Karpas-422 (cell line): Measurements from ENCODE around the gene CHST11. TPM values are rescaled to one million over a fixed set of nuclear protein-coding genes. Genes with fewer than 3 reads are reported as not detected.

Source experiments
- DNase-seq: peaks from one replicate; pipeline ENCODE4 v3.0.0-alpha.2; 2015
- H2AFZ ChIP-seq: fragments of 200-600 bp; sonication (generic); 2 replicates; pipeline ENCODE4 v1.6.1; 2014; ENCODE audit warnings: antibody characterized with exemption, low read length, mixed read lengths
- H3K27ac ChIP-seq: fragments of 200-600 bp; sonication (generic); 2 replicates; pipeline ENCODE4 v1.5.1; 2014; ENCODE audit warnings: mild to moderate bottlenecking, low read length, moderate library complexity
- H3K27me3 ChIP-seq: fragments of 200-600 bp; sonication (generic); 2 replicates; pipeline ENCODE4 v1.6.1; 2014; ENCODE audit warnings: low read length, mixed read lengths
- H3K36me3 ChIP-seq: fragments of 200-600 bp; sonication (generic); 2 replicates; pipeline ENCODE4 v1.6.1; 2014; ENCODE audit warnings: low read length, mixed read lengths; ENCODE audit not compliant: insufficient read depth
- H3K4me1 ChIP-seq: fragments of 200-600 bp; sonication (generic); 2 replicates; pipeline ENCODE4 v1.6.1; 2014; ENCODE audit warnings: mild to moderate bottlenecking, low read length, mixed read lengths
- H3K4me2 ChIP-seq: fragments of 200-600 bp; sonication (generic); 2 replicates; pipeline ENCODE4 v1.6.1; 2014; ENCODE audit warnings: low read length, low read depth, mild to moderate bottlenecking; ENCODE audit not compliant: poor library complexity, severe bottlenecking
- H3K4me3 ChIP-seq: fragments of 200-600 bp; sonication (generic); 2 replicates; pipeline ENCODE4 v1.5.1; 2014; ENCODE audit warnings: mild to moderate bottlenecking, antibody characterized with exemption, low read length, mixed read lengths
- H3K79me2 ChIP-seq: fragments of 200-600 bp; sonication (generic); 2 replicates; pipeline ENCODE4 v1.6.1; 2014; ENCODE audit warnings: mild to moderate bottlenecking, low read length, mixed read lengths
- H3K9ac ChIP-seq: fragments of 200-600 bp; sonication (generic); 2 replicates; pipeline ENCODE4 v1.6.0; 2014; ENCODE audit warnings: low read length
- H3K9me2 ChIP-seq: fragments of 200-600 bp; sonication (generic), shearing (Covaris generic); replicated peaks from 2 replicates; pipeline ENCODE4 v1.6.0; 2014; ENCODE audit warnings: mild to moderate bottlenecking, low read length, moderate library complexity; ENCODE audit not compliant: insufficient read depth
- H3K9me3 ChIP-seq: fragments of 300-700, 200-600 bp; sonication (generic); 2 replicates; pipeline ENCODE4 v1.6.1; 2014; ENCODE audit warnings: low read length, mixed read lengths
- H4K20me1 ChIP-seq: fragments of 200-600 bp; sonication (generic); 2 replicates; pipeline ENCODE4 v1.6.1; 2014; ENCODE audit warnings: mild to moderate bottlenecking, antibody characterized with exemption, low read length, low read depth; ENCODE audit not compliant: insufficient read depth
- total RNA-seq: library from RNA; depleted of rRNA; stranded (reverse); fragments of >200 nt; shearing (Covaris generic); gene quantifications from 2 replicates; pipeline ENCODE4 v1.2.3, GENCODE V29; 2014; ENCODE audit warnings: low replicate concordance

The CHST11 gene
- total RNA-seq, 1 experiment from 2014 or later: not detected

GRCh38 chr12:104649217-104649824, 192.6 kb downstream of the CHST11 start:
- H3K36me3 ChIP-seq: no peaks in the 10 kb centered on the region
- H3K4me2 ChIP-seq: no peak overlapping the region
- H3K27ac ChIP-seq: no peak overlapping the region
- no peaks in the 10 kb centered on the region for H3K79me2 ChIP-seq
- no peak for DNase-seq
- H3K9me3 ChIP-seq: no peaks in the 10 kb centered on the region
- H3K4me3 ChIP-seq: no peak overlapping the region
- no peaks in the 10 kb centered on the region for H3K27me3 ChIP-seq
- H2AFZ ChIP-seq: no peak overlapping the region
- peaks cover 3% of the 10 kb centered on the region; the same call in 1 of the 2 replicates for H3K4me1 ChIP-seq
- H3K9me2 ChIP-seq: no peaks in the 10 kb centered on the region
- H3K9ac ChIP-seq: no peak overlapping the region
- H4K20me1 ChIP-seq: no peaks in the 10 kb centered on the region

GRCh38 chr12:104649921-104650320, 193.2 kb downstream of the CHST11 start:
- DNase-seq: no peak
- H3K36me3 ChIP-seq: no peaks in the 10 kb centered on the region
- no peaks in the 10 kb centered on the region for H3K4me1 ChIP-seq
- H3K27ac ChIP-seq: no peak overlapping the region
- no peak overlapping the region for H3K4me2 ChIP-seq
- H3K9me3 ChIP-seq: no peaks in the 10 kb centered on the region
- no peak overlapping the region for H3K4me3 ChIP-seq
- no peak overlapping the region for H3K9ac ChIP-seq
- H4K20me1 ChIP-seq: no peaks in the 10 kb centered on the region
- no peaks in the 10 kb centered on the region for H3K27me3 ChIP-seq
- no peaks in the 10 kb centered on the region for H3K9me2 ChIP-seq
- no peak overlapping the region for H2AFZ ChIP-seq
- no peaks in the 10 kb centered on the region for H3K79me2 ChIP-seq

- no peak overlapping the region for H3K27ac ChIP-seq
- H2AFZ ChIP-seq: no peak overlapping the region
- no peak overlapping the region for H3K4me3 ChIP-seq
- no peak overlapping the region for H3K4me2 ChIP-seq
- H3K27me3 ChIP-seq: no peaks in the 10 kb centered on the region
- no peak overlapping the region for H3K9ac ChIP-seq
- no peak for DNase-seq
- no peaks in the 10 kb centered on the region for H4K20me1 ChIP-seq
- H3K79me2 ChIP-seq: no peaks in the 10 kb centered on the region
- H3K36me3 ChIP-seq: no peaks in the 10 kb centered on the region
- H3K9me2 ChIP-seq: no peaks in the 10 kb centered on the region
- no peaks in the 10 kb centered on the region for H3K4me1 ChIP-seq
- H3K9me3 ChIP-seq: no peaks in the 10 kb centered on the region
Observed at GRCh38 chr12:104650541-104650940, 193.8 kb downstream of the CHST11 start.

GRCh38 chr12:104651811-104652210, 195.1 kb downstream of the CHST11 start:
- H3K9me2 ChIP-seq: no peaks in the 10 kb centered on the region
- H3K9me3 ChIP-seq: no peaks in the 10 kb centered on the region
- no peak for DNase-seq
- H3K36me3 ChIP-seq: no peaks in the 10 kb centered on the region
- H3K27me3 ChIP-seq: no peaks in the 10 kb centered on the region
- no peak overlapping the region for H3K4me3 ChIP-seq
- H3K9ac ChIP-seq: no peak overlapping the region
- no peaks in the 10 kb centered on the region for H3K79me2 ChIP-seq
- no peaks in the 10 kb centered on the region for H4K20me1 ChIP-seq
- H3K4me2 ChIP-seq: no peak overlapping the region
- H2AFZ ChIP-seq: no peak overlapping the region
- no peak overlapping the region for H3K27ac ChIP-seq
- H3K4me1 ChIP-seq: no peaks in the 10 kb centered on the region

- H3K79me2 ChIP-seq: no peaks in the 10 kb centered on the region
- H3K36me3 ChIP-seq: no peaks in the 10 kb centered on the region
Observed at GRCh38 chr12:104652358-104652757, 195.6 kb downstream of the CHST11 start.

GRCh38 chr12:104652910-104653309, 196.2 kb downstream of the CHST11 start:
- Histone ChIP-seq H3K79me2 (no peaks in the 10 kb centered on the region), H3K27ac (no peak overlapping the region), H3K9me2 (no peaks in the 10 kb centered on the region), H3K4me3 (no peak overlapping the region), H3K4me2 (no peak overlapping the region), H3K9me3 (no peaks in the 10 kb centered on the region), H3K9ac (no peak overlapping the region), H3K27me3 (no peaks in the 10 kb centered on the region), H2AFZ (no peak overlapping the region), H3K4me1 (no peaks in the 10 kb centered on the region), H4K20me1 (no peaks in the 10 kb centered on the region), H3K36me3 (no peaks in the 10 kb centered on the region)
- no peak for DNase-seq

More at GRCh38 chr12:104652358-104652757, 195.6 kb downstream of the CHST11 start:
- H3K4me1 ChIP-seq: no peaks in the 10 kb centered on the region
- H3K9me3 ChIP-seq: no peaks in the 10 kb centered on the region
- no peak overlapping the region for H3K9ac ChIP-seq
- H3K27ac ChIP-seq: no peak overlapping the region
- no peaks in the 10 kb centered on the region for H3K9me2 ChIP-seq
- H2AFZ ChIP-seq: no peak overlapping the region
- no peaks in the 10 kb centered on the region for H3K27me3 ChIP-seq
- DNase-seq: no peak
- no peaks in the 10 kb centered on the region for H4K20me1 ChIP-seq
- H3K4me2 ChIP-seq: no peak overlapping the region
- H3K4me3 ChIP-seq: no peak overlapping the region

- H3K4me2 ChIP-seq: no peak overlapping the region
- no peaks in the 10 kb centered on the region for H3K27me3 ChIP-seq
- no peak overlapping the region for H2AFZ ChIP-seq
- H3K27ac ChIP-seq: no peak overlapping the region
- no peak overlapping the region for H3K9ac ChIP-seq
- no peaks in the 10 kb centered on the region for H3K9me2 ChIP-seq
- no peaks in the 10 kb centered on the region for H4K20me1 ChIP-seq
- no peaks in the 10 kb centered on the region for H3K4me1 ChIP-seq
- H3K79me2 ChIP-seq: no peaks in the 10 kb centered on the region
- H3K36me3 ChIP-seq: no peaks in the 10 kb centered on the region
- H3K4me3 ChIP-seq: no peak overlapping the region
- peak; percentile 85 for DNase-seq
- no peaks in the 10 kb centered on the region for H3K9me3 ChIP-seq
Observed at GRCh38 chr12:104653730-104654664, 197.2 kb downstream of the CHST11 start.
